HepG2 (cell line): ENCODE measurements around the gene DPM1. TPM values are rescaled to one million over a fixed set of nuclear protein-coding genes. Genes with fewer than 3 reads are reported as not detected.
A peak's percentile ranks its signal among the peaks of the same experiment; 100 is the strongest.

Source experiments
- BHLHE40 ChIP-seq: IDR thresholded peaks from 2 replicates; pipeline ENCODE4 v1.6.1; 2011; ENCODE audit warnings: low read length, improper control_type of control experiment
- CBFB ChIP-seq: sonication (generic); formaldehyde crosslinking; IDR thresholded peaks from 2 replicates; pipeline ENCODE4 v1.4.0; 2020; ENCODE audit warnings: missing genetic modification reagents
- CCAR2 ChIP-seq: fragments of 200-400 bp; formaldehyde crosslinking; optimal IDR thresholded peaks from 2 replicates; pipeline ENCODE3; 2018; ENCODE audit warnings: low read depth, mild to moderate bottlenecking, low read length, moderate library complexity
- ELK4 ChIP-seq: sonication (generic); formaldehyde crosslinking; IDR thresholded peaks from 2 replicates; pipeline ENCODE4 v1.9.0; 2021; ENCODE audit warnings: missing genetic modification reagents, borderline replicate concordance
- HOXD1 ChIP-seq: sonication (generic); formaldehyde crosslinking; IDR thresholded peaks from 2 replicates; pipeline ENCODE4 v1.5.0; 2020; ENCODE audit warnings: missing genetic modification reagents
- MED1 ChIP-seq: sonication (generic); formaldehyde crosslinking; IDR thresholded peaks from 2 replicates; pipeline ENCODE4 v1.4.0; 2020; ENCODE audit warnings: missing genetic modification reagents
- MNT ChIP-seq: fragments of 450-650 bp; IDR thresholded peaks from 2 replicates; pipeline ENCODE4 v1.6.1; 2016
- RNF2 ChIP-seq: fragments of 450-650 bp; conservative IDR thresholded peaks from 2 replicates; pipeline ENCODE4 v1.6.1; 2016; ENCODE audit warnings: low read depth
- SMAD1 ChIP-seq: sonication (generic); formaldehyde crosslinking; IDR thresholded peaks from 2 replicates; pipeline ENCODE4 v1.4.0; 2020; ENCODE audit warnings: missing genetic modification reagents, low read depth, mild to moderate bottlenecking, borderline replicate concordance
- SMARCE1 ChIP-seq: fragments of 450-650 bp; IDR thresholded peaks from 2 replicates; pipeline ENCODE4 v1.6.1; 2017; ENCODE audit warnings: borderline replicate concordance
- STAT6 ChIP-seq: sonication (generic); formaldehyde crosslinking; IDR thresholded peaks from 2 replicates; pipeline ENCODE4 v1.4.0; 2020; ENCODE audit warnings: missing genetic modification reagents, mild to moderate bottlenecking, borderline replicate concordance
- U2AF1 ChIP-seq: fragments of 200-400 bp; formaldehyde crosslinking; optimal IDR thresholded peaks from 2 replicates; pipeline ENCODE3; 2017; ENCODE audit warnings: mild to moderate bottlenecking, low read depth, low read length
- ZEB1 ChIP-seq: IDR thresholded peaks from 2 replicates; pipeline ENCODE4 v1.6.1; 2012; ENCODE audit warnings: mild to moderate bottlenecking, low read depth, inconsistent platforms; ENCODE audit not compliant: insufficient replicate concordance
- ZNF256 ChIP-seq: sonication (generic); formaldehyde crosslinking; conservative IDR thresholded peaks from 2 replicates; pipeline ENCODE4 v1.4.0; 2020; ENCODE audit warnings: missing genetic modification reagents
- ZNF660 ChIP-seq: sonication (generic); formaldehyde crosslinking; IDR thresholded peaks from 2 replicates; pipeline ENCODE4 v1.5.1; 2020; ENCODE audit warnings: mild to moderate bottlenecking, low read depth, missing genetic modification reagents, borderline replicate concordance
- ZSCAN29 ChIP-seq: sonication (generic); formaldehyde crosslinking; conservative IDR thresholded peaks from 2 replicates; pipeline ENCODE4 v1.4.0; 2020; ENCODE audit warnings: mild to moderate bottlenecking, missing genetic modification reagents
- polyA plus RNA-seq, 8 experiments: library from polyadenylated mRNA; depleted of rRNA in 3 of 8; stranded (reverse) in 7 of 8; unstranded in 1 of 8; fragments of >200 nt; fragmentation: Illumina TruSeq in 4 of 8; extraction: Trizol in 4 of 8; gene quantifications; 2 replicates each; pipeline versions ENCODE4 v1.2.1 to v1.2.3, GENCODE V29; 2011 to 2016; ENCODE audit warnings: low read depth in 4 of 8, missing spikeins in 1 of 8, mixed read lengths in 1 of 8; ENCODE audit not compliant: insufficient read depth in 1 of 8
- total RNA-seq, 5 experiments: library from RNA; depleted of rRNA; stranded (reverse); fragments of >200 nt; fragmentation: Illumina TruSeq; extraction: Trizol; gene quantifications; 2 replicates each; pipeline ENCODE4 v1.2.3, GENCODE V29; 2016; ENCODE audit warnings: low read depth in 1 of 5
- TF ChIP-seq, protein P1 (sequence below): sonication (generic); formaldehyde crosslinking; IDR thresholded peaks from 2 replicates; pipeline ENCODE4 v1.5.0; 2020; ENCODE audit warnings: missing genetic modification reagents
- TF ChIP-seq, protein P2 (sequence below): sonication (generic); formaldehyde crosslinking; conservative IDR thresholded peaks from 2 replicates; pipeline ENCODE4 v1.8.1; 2023; ENCODE audit warnings: missing genetic modification reagents
- TF ChIP-seq, protein P3 (sequence below): conservative IDR thresholded peaks from 2 replicates; pipeline ENCODE4 v1.6.1; 2018; ENCODE audit warnings: missing genetic modification reagents

The DPM1 gene
- total and polyA plus RNA-seq, 2 of the 13 experiments (the other 11 are each of a cell fraction or from before 2014, with no cell fraction given) = 83.2 to 161 TPM

DNA sequence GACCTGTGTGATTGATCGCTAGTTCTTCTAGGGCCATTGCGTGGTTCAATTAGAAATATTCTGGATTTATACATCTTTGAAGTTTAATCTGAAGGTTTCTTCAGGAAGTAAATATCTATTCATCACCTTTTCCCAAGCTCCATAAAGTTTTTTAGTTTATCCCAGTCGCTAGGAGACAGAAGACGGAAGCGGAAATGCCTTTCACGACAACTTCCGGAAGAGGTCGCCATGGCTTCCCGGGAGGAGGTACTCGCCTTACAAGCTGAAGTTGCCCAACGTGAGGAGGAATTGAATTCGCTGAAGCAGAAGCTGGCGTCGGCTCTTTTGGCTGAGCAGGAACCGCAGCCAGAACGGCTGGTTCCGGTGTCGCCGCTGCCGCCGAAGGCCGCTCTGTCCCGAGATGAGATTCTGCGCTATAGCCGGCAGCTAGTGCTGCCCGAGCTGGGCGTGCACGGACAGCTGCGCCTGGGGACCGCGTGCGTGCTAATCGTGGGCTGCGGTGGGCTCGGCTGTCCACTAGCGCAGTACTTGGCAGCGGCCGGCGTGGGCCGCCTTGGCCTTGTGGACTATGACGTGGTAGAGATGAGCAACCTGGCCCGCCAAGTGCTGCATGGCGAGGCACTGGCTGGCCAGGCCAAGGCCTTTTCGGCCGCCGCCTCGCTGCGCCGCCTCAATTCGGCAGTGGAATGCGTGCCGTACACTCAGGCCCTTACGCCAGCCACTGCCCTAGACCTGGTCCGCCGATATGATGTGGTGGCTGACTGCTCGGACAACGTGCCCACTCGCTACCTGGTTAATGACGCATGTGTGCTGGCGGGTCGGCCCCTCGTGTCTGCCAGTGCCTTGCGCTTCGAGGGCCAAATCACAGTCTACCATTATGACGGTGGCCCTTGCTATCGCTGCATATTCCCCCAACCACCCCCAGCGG lies 547 bp upstream of the DPM1 start, which contains the start of gene MOCS3 (continued):
- TF ChIP-seq ELK4 (CRISPR knock-in tag) (peak; percentile 67; the same call in 1 of the 2 replicates), CCAR2 (peak; percentile 51), ZEB1 (peak; percentile 33), STAT6 (CRISPR knock-in tag) (0 out of 2 replicates have a peak, but pooled peaks have one; percentile 67), ZNF660 (peak; percentile 22; the same call in 1 of the 2 replicates), U2AF1 (peak; percentile 55), CBFB (CRISPR knock-in tag) (no peak; the same call in 1 of the 2 replicates), HOXD1 (peak; percentile 45), ZSCAN29 (CRISPR knock-in tag) (no peak; the same call in 1 of the 2 replicates), SMARCE1 (no peak), BHLHE40 (peak; percentile 99), MED1 (CRISPR knock-in tag) (peak; percentile 50; the same call in 1 of the 2 replicates), ZNF256 (CRISPR knock-in tag) (peak; percentile 95), MNT (peak; percentile 24), SMAD1 (CRISPR knock-in tag) (0 out of 2 replicates have a peak, but pooled peaks have one; percentile 11), RNF2 (peak; percentile 80)
- TF ChIP-seq, protein P1, sequence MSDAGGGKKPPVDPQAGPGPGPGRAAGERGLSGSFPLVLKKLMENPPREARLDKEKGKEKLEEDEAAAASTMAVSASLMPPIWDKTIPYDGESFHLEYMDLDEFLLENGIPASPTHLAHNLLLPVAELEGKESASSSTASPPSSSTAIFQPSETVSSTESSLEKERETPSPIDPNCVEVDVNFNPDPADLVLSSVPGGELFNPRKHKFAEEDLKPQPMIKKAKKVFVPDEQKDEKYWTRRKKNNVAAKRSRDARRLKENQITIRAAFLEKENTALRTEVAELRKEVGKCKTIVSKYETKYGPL (CRISPR knock-in tag) = 0 out of 2 replicates have a peak, but pooled peaks have one; percentile 63
- TF ChIP-seq, protein P2, sequence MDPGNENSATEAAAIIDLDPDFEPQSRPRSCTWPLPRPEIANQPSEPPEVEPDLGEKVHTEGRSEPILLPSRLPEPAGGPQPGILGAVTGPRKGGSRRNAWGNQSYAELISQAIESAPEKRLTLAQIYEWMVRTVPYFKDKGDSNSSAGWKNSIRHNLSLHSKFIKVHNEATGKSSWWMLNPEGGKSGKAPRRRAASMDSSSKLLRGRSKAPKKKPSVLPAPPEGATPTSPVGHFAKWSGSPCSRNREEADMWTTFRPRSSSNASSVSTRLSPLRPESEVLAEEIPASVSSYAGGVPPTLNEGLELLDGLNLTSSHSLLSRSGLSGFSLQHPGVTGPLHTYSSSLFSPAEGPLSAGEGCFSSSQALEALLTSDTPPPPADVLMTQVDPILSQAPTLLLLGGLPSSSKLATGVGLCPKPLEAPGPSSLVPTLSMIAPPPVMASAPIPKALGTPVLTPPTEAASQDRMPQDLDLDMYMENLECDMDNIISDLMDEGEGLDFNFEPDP = no peak; the same call in 1 of the 2 replicates
- TF ChIP-seq, protein P3, sequence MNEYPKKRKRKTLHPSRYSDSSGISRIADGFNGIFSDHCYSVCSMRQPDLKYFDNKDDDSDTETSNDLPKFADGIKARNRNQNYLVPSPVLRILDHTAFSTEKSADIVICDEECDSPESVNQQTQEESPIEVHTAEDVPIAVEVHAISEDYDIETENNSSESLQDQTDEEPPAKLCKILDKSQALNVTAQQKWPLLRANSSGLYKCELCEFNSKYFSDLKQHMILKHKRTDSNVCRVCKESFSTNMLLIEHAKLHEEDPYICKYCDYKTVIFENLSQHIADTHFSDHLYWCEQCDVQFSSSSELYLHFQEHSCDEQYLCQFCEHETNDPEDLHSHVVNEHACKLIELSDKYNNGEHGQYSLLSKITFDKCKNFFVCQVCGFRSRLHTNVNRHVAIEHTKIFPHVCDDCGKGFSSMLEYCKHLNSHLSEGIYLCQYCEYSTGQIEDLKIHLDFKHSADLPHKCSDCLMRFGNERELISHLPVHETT (CRISPR knock-in tag) = peak; percentile 25; the same call in 1 of the 2 replicates
